VCaP (cell line): Measurements from ENCODE around the gene HORMAD2.

ENCODE experiments used
- H3K27ac ChIP-seq: fragments of 450-650 bp; 2 replicates; pipeline ENCODE4 v1.5.1; 2017
- CTCF ChIP-seq: fragments of 450-650 bp; conservative IDR thresholded peaks from 2 replicates; pipeline ENCODE4 v1.5.1; 2017; ENCODE audit warnings: mild to moderate bottlenecking, moderate library complexity

Gene HORMAD2

DNA sequence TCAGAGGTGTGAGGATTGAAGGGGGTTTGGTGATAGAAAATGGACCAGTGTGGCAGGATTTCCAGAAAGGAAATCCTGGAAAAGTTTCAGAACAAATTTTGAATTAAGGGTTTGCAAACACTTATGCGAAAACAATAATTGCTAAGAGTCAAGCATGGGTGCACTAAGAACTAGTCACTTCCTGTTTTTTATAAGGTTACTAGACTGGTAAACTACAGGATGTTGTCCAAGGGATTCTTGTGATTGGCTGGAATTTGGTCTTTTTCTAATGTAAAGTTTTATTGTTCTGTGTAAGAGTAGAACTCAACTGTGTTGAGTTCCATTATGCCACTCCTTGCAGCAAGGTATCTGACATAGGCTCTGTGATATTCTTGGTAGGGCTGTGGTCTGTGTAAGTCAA, 112.2 kb downstream of the HORMAD2 start:
- TF ChIP-seq CTCF = no peak
- H3K27ac ChIP-seq = no peak overlapping the region

DNA sequence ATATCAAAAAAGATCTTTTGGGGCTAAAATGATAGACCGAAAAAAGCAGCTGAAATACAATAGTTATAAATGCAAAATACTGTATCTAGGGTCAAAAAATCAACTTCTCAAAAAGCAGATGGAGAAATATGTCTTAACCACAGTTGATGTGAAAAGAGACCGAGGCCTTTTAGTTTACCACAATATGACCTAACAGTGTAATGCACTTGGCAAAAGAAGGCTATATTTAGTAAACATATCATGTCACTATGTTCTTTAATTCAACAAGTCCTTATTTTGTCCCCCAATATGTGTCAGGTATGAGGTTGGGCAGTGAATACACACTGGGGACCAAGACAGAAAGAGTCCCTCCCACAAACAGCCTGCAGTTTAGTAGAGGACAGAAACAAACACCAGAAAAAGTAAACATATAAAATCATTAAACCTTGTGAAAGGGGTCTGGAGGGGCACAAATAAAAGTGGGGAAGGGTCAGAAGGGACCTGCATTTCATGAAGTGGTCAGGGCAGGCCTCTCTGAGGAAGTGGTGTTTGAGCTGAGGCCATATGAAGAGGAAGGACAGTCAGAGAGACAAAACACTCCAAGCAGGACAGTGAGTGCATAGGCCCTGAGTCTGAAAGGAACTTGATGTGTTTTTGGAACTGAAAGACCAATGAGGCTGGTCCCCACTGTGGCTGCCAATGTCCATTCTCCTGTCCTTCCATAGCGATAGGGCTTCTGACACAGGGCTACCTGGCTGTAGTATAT, 112.9 kb downstream of the HORMAD2 start:
- TF ChIP-seq CTCF = no peak
- no peak overlapping the region for H3K27ac ChIP-seq

DNA sequence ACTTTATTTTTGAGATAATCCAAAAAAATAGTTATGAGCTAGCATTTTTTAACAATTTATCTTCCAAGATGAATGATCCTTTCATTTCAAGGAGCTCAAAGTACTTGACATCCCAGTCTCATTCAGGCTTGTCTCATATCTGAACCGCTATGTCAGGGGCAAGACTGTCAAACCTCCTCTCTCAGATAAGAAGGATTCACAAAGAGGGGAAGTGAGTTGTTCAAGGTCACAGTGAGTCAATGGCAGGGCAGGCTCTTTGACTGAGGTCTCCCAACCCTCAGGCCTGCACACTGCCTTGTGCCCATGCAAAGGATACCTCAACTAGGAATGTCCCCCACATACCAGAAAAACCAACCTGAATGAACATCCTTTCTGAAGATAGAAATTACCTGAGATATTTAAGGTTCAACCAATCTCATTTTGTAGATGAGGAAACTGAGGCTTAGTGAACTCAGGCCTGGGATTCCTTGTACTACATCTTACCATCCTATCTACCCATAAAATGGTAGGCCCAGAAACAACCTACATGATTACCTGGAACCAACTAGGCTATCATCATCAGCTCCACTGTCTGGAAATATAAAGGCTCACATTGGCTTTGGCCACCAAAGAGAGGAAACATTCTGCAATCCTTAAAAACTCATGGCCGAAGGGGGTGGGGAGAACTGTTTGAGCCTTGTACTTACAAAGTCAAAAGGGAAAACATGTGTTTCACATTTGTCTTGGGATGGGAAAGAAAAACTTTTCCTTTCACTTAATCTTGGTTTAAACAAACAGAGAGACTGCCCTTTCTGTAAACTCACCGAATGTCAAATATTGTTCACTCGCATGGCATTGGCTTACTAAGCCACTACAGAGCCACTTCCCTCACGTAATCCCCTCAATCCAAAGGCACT, 115.2 kb downstream of the HORMAD2 start:
- no peak for TF ChIP-seq CTCF
- H3K27ac ChIP-seq = peak overlapping the region; percentile 31; the same call in 1 of the 2 replicates

DNA sequence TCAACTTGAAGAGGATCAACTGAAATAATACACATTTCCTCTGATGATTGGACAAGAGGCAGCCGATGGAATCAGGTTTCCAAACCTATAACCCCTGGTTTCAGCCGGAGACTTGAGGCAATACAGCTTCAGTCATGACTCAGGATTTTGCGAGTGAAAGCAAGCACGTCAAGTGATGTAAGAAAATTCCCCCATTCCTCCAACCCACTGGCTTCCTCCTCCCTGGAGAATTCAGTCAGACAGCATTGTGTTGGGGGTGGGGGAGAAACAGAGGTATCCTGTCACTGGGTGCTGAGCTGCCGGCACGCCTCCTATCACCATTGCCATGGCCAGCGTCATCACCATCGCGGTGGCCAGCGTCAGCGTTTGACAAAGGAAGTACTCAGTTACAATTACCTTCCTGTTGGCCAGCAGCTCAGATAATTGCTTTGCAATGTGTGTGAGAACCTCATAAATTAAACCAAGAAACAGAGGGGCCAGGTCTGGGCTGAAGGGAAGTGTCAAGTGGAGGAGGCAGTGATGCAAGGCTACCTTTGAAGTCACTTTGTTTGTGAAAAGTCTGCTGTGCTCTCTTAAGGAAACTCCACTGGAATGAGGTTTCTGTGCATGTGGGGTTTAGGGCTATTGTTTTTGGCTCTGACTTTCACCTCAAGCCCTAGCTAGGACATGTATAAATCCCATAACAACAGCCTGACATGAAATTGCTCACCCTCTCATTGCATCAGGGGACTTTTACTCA, 116.0 kb downstream of the HORMAD2 start:
- peak overlapping the region; percentile 31; the same call in 1 of the 2 replicates for H3K27ac ChIP-seq
- TF ChIP-seq CTCF = no peak

DNA sequence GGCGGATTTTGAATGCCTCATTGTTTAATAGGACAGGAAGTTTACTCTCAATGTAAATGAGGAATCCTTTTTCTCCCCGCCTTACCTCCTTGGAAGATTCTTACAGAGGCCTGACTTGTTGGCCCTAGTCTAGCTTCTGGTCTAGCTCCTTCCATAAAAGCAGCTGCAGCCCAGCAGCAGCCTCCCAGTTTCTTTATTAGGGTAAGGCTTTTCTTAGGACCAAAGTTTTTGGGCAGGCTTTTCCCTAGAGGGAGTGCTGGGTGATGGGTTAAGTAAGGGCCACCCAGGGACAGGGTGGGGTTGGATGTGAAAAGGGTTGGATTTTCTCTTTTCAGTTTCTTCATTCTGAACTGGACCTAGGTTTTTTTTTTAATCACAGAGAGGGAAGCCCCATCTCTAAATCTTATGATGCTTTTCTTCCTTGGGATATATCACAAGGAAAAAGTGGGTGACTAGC, 116.6 kb downstream of the HORMAD2 start:
- TF ChIP-seq CTCF = no peak
- H3K27ac ChIP-seq = peak overlapping the region; percentile 31; the same call in 1 of the 2 replicates

DNA sequence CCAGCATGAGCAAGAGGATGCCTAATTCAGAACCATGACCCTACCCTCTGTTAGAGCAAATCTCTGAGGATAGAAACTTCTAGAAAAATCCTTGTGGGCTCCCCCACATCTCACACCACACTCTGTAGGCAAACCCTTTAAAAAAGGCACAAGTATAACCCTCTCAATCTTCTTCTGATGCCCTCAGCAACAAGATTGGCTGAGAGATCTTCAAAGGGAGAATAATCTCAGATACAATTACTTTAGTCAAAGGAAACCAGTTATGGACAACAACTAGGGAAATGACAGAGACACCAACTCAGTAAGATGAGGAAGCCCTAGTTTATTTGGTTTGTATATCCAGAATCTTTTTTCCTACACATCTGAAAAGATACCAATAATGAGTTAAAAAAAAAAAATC, 117.1 kb downstream of the HORMAD2 start:
- H3K27ac ChIP-seq = no peak overlapping the region
- no peak for TF ChIP-seq CTCF
